OCI-LY1 (cell line): ENCODE data around the gene LHX3.

ENCODE experiments used
- EZH2 ChIP-seq: fragments of 200-600 bp; sonication (generic), shearing (Covaris generic); IDR thresholded peaks from 2 replicates; pipeline ENCODE4 v1.8.0; 2017; ENCODE audit warnings: borderline replicate concordance, mixed run types, mild to moderate bottlenecking, antibody characterized with exemption, low read length, moderate library complexity, mixed read lengths
- TF ChIP-seq, protein P1 (sequence below): fragments of 200-600 bp; sonication (generic), shearing (Covaris generic); IDR thresholded peaks from 2 replicates; pipeline ENCODE4 v1.5.1; 2017; ENCODE audit warnings: mild to moderate bottlenecking, antibody characterized with exemption, low read length, moderate library complexity, mixed read lengths

DNA sequence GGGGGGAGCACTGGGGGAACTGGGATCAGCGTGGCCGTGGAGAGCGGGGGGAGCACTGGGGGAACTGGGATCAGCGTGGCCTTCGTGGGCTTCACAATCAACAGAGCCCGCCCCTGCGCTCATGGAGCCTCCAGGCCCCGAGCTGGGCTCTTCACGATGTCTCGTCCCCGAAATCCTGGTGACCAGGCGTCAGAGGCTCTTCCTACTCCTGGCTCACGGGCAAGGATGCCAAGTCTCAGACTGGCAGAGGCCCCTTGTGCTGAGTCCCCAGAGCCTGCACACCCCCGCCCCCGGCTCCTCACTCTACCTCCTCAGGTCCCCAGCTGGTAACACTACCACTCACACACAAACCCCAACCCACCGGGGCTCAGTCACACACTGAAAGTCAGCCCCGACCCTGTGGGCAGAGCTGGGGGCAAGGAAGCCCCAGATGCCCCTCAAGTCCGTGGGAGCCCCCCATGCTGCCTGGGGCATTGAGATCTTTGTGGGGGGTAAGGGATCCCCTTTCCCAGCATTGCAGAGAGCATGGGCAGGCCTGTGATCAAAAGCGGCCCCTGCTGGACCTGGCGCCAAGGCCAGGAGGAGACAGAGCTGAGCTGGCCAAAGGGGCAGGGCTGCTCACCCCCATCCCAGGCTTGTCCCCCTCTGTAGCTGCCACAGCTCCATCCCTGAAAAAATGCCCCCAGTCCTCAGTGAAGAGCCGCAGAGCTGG, 26.7 kb downstream of the LHX3 start:
- TF ChIP-seq, protein P1, sequence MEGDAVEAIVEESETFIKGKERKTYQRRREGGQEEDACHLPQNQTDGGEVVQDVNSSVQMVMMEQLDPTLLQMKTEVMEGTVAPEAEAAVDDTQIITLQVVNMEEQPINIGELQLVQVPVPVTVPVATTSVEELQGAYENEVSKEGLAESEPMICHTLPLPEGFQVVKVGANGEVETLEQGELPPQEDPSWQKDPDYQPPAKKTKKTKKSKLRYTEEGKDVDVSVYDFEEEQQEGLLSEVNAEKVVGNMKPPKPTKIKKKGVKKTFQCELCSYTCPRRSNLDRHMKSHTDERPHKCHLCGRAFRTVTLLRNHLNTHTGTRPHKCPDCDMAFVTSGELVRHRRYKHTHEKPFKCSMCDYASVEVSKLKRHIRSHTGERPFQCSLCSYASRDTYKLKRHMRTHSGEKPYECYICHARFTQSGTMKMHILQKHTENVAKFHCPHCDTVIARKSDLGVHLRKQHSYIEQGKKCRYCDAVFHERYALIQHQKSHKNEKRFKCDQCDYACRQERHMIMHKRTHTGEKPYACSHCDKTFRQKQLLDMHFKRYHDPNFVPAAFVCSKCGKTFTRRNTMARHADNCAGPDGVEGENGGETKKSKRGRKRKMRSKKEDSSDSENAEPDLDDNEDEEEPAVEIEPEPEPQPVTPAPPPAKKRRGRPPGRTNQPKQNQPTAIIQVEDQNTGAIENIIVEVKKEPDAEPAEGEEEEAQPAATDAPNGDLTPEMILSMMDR: no peak
- no peak for TF ChIP-seq EZH2
